Esophagus muscularis mucosa (tissue), 4 donors: Measurements from ENCODE around the gene DIRAS2.

Experiments
- CTCF ChIP-seq, 3 experiments: fragments of 200-600 bp in 2 of 3; fragments of 450-650 bp in 1 of 3; sonication (generic) in 2 of 3; IDR thresholded peaks; one replicate each; pipeline ENCODE4 v1.5.1; 2017 to 2019; ENCODE audit warnings: antibody characterized with exemption in 3 of 3, mild to moderate bottlenecking in 2 of 3, moderate library complexity in 1 of 3
- EP300 ChIP-seq: sonication (generic); formaldehyde crosslinking; IDR thresholded peaks from one replicate; pipeline ENCODE4 v1.6.1; 2017; ENCODE audit warnings: antibody characterized with exemption
- POLR2A ChIP-seq: fragments of 450-650 bp; IDR thresholded peaks from one replicate; pipeline ENCODE4 v1.6.1; 2017; ENCODE audit warnings: antibody characterized with exemption, moderate library complexity, mild to moderate bottlenecking, low read depth

- no peak for TF ChIP-seq POLR2A
- TF ChIP-seq CTCF (IDR thresholded peaks at IDR 0.05), result no peak
- TF ChIP-seq EP300, result no peak
These were observed 34.7 kb downstream of the DIRAS2 start for GRCh38 chr9:90607701-90608516.
